OCI-LY7 (cell line): ENCODE results near the gene ITGA5.

Source experiments
- CTCF ChIP-seq: fragments of 200-600 bp; sonication (generic); conservative IDR thresholded peaks from 2 replicates; pipeline ENCODE4 v1.5.1; 2014; ENCODE audit warnings: mild to moderate bottlenecking, antibody characterized with exemption, low read length, moderate library complexity, mixed read lengths
- EZH2phosphoT487 ChIP-seq: fragments of 200-600 bp; sonication (generic); IDR thresholded peaks from 2 replicates; pipeline ENCODE4 v1.6.1; 2018; ENCODE audit warnings: low read depth, borderline replicate concordance, mild to moderate bottlenecking, mixed run types, antibody characterized with exemption, low read length, moderate library complexity, mixed read lengths

GRCh38 chr12:54385251-54385914 is 33.7 kb downstream of the ITGA5 start:
- no peak for TF ChIP-seq CTCF
- TF ChIP-seq EZH2phosphoT487, result no peak
